Measurements from ENCODE around the gene PCDH1.
"Not testable (repeated sequence)": the region's sequence is repeated elsewhere in the genome, so short reads cannot be mapped to it uniquely, and the experiment has no call there.

The PCDH1 gene

GRCh38 chr5:141824717-141825116 is 53.5 kb downstream of the PCDH1 start:
- no peak overlapping the region for H3K4me3 ChIP-seq (ENCODE audit: low read depth, low read length)
- no peak for TF ChIP-seq POLR2A (IDR thresholded peaks at IDR 0.05; ENCODE audit: extremely low read depth, insufficient read length)
- TF ChIP-seq, protein P1, sequence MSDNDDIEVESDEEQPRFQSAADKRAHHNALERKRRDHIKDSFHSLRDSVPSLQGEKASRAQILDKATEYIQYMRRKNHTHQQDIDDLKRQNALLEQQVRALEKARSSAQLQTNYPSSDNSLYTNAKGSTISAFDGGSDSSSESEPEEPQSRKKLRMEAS (IDR thresholded peaks at IDR 0.05; ENCODE audit: low read depth, low read length) = no peak
- TF ChIP-seq, protein P2, sequence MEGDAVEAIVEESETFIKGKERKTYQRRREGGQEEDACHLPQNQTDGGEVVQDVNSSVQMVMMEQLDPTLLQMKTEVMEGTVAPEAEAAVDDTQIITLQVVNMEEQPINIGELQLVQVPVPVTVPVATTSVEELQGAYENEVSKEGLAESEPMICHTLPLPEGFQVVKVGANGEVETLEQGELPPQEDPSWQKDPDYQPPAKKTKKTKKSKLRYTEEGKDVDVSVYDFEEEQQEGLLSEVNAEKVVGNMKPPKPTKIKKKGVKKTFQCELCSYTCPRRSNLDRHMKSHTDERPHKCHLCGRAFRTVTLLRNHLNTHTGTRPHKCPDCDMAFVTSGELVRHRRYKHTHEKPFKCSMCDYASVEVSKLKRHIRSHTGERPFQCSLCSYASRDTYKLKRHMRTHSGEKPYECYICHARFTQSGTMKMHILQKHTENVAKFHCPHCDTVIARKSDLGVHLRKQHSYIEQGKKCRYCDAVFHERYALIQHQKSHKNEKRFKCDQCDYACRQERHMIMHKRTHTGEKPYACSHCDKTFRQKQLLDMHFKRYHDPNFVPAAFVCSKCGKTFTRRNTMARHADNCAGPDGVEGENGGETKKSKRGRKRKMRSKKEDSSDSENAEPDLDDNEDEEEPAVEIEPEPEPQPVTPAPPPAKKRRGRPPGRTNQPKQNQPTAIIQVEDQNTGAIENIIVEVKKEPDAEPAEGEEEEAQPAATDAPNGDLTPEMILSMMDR (IDR thresholded peaks at IDR 0.05; ENCODE audit: low read depth, low read length) = no peak
- TF ChIP-seq MYC (IDR thresholded peaks at IDR 0.05; ENCODE audit: low read depth, low read length) = no peak

GRCh38 chr5:141823056-141823455 is 55.2 kb downstream of the PCDH1 start:
- DNase-seq (ENCODE audit: low read depth) = no peak
- TF ChIP-seq, protein P1 (IDR thresholded peaks at IDR 0.05; ENCODE audit: low read depth, low read length) = no peak
- TF ChIP-seq, protein P2 (IDR thresholded peaks at IDR 0.05; ENCODE audit: low read depth, low read length) = no peak
- TF ChIP-seq MYC (IDR thresholded peaks at IDR 0.05; ENCODE audit: low read depth, low read length) (no peak), POLR2A (IDR thresholded peaks at IDR 0.05; ENCODE audit: extremely low read depth, insufficient read length) (no peak)
- no peak overlapping the region for H3K4me3 ChIP-seq (ENCODE audit: low read depth, low read length)

More at GRCh38 chr5:141824717-141825116, 53.5 kb downstream of the PCDH1 start:
- DNase-seq (ENCODE audit: low read depth) = no peak

DNA sequence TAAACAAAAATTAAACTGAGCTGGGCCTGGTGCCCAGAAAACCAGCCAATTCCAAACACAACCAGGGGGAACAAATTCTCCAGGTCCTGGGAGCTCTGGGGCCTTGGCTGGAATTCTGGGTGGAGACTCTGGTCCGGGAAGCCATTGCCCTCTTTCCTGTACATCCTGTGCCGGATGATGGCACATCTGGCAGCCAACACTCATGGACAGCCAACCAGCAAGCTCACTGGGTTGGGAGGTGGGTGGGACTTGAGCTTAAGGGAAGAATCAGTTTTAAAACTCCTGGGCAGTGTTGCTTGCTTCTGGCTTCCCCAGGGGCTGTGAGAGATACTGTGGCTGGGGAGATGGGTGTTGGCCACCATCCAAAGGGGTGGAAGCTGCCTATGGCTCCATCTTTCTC is 56.1 kb downstream of the PCDH1 start:
- no peak for TF ChIP-seq POLR2A (IDR thresholded peaks at IDR 0.05; ENCODE audit: extremely low read depth, insufficient read length)
- TF ChIP-seq, protein P2 (IDR thresholded peaks at IDR 0.05; ENCODE audit: low read depth, low read length) = no peak
- TF ChIP-seq, protein P1 (IDR thresholded peaks at IDR 0.05; ENCODE audit: low read depth, low read length) = no peak
- TF ChIP-seq MYC (IDR thresholded peaks at IDR 0.05; ENCODE audit: low read depth, low read length) = no peak
- no peak overlapping the region for H3K4me3 ChIP-seq (ENCODE audit: low read depth, low read length)
- DNase-seq (ENCODE audit: low read depth) = no peak

DNA sequence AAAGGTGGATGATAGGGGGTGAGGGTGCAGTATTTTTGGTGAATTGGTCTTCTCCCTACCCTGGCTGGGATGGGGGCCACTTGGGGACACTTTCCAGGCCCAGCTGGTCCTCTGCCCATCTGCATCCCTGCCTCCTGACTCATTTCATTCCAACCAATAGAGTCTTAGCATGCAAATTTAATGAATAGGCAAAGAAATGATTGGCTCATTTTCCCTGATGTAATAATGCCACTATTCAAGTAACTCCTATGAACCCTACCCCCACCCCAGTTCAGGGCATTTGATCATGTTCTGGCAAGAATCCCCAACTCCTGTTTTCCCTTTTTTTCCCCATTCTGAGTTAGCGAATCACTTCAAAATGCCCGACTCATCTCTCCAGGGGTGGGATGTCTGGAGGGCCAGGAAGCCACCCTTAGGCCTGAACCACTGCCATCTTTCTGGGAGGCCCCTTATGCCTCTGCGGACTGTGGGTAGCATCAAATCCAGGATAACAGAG is 56.7 kb downstream of the PCDH1 start:
- peak; percentile 62 for DNase-seq (ENCODE audit: low read depth)
- TF ChIP-seq, protein P2 (IDR thresholded peaks at IDR 0.05; ENCODE audit: low read depth, low read length) = no peak
- TF ChIP-seq MYC (IDR thresholded peaks at IDR 0.05; ENCODE audit: low read depth, low read length) = no peak
- no peak for TF ChIP-seq POLR2A (IDR thresholded peaks at IDR 0.05; ENCODE audit: extremely low read depth, insufficient read length)
- TF ChIP-seq, protein P1 (IDR thresholded peaks at IDR 0.05; ENCODE audit: low read depth, low read length) = no peak
- no peak overlapping the region for H3K4me3 ChIP-seq (ENCODE audit: low read depth, low read length)

- not testable (repeated sequence) for H3K4me3 ChIP-seq (ENCODE audit: low read depth, low read length); DNase-seq (ENCODE audit: low read depth)
Measured at GRCh38 chr5:141820686-141821085, 57.5 kb downstream of the PCDH1 start.

- DNase-seq (ENCODE audit: low read depth) = no peak
- no peak for TF ChIP-seq POLR2A (IDR thresholded peaks at IDR 0.05; ENCODE audit: extremely low read depth, insufficient read length)
Measured at GRCh38 chr5:141817631-141818030, 60.6 kb downstream of the PCDH1 start.

More at GRCh38 chr5:141817631-141818030, 60.6 kb downstream of the PCDH1 start:
- H3K4me3 ChIP-seq (ENCODE audit: low read depth, low read length) = no peak overlapping the region
